K562 (cell line): Measurements from ENCODE around the gene PRKG2. TPM values are rescaled to one million over a fixed set of nuclear protein-coding genes. Genes with fewer than 3 reads are reported as not detected.

Experiments
- ATAC-seq: fragments of 200-7000 bp; cut with Tn5 transposase; 3 replicates; pipeline ENCODE4 v1.9.1; 2020; ENCODE audit warnings: moderate library complexity
- BruUV-seq: library from RNA; stranded (reverse); fragments of 400-500 nt; replicated peaks from 2 replicates; lab custom pipeline; 2021; lab: Mats Ljungman, UMichigan
- CTCF ChIA-PET: fragments of 300-600 bp; formaldehyde crosslinking; extraction: SDS; loops from one replicate; lab custom pipeline; 2021; ENCODE audit warnings: low intra/inter-chr PET ratio; lab: Yijun Ruan, JAX
- POLR2A ChIA-PET: fragments of 300-600, 350-650 bp; sonication (Branson Sonifier 250); formaldehyde crosslinking; extraction: SDS; loops from one replicate; lab custom pipeline; 2021; ENCODE audit warnings: antibody characterized with exemption, inconsistent platforms; lab: Yijun Ruan, JAX
- DNase-seq, 4 experiments: peaks; one replicate each; pipeline versions ENCODE4 v3.0.0 to v3.0.0-alpha.2; 2011 to 2018; ENCODE audit warnings: low spot score in 3 of 4, mixed read lengths in 3 of 4; ENCODE audit errors: extremely low read depth in 1 of 4
- FAIRE-seq: peaks from 2 replicates; lab custom pipeline; 2011; peaks lifted over from hg19 to GRCh38; lab: Jason Lieb, UNC
- H2AFZ ChIP-seq: 2 replicates; pipeline ENCODE4 v1.6.0; 2011; ENCODE audit warnings: low read depth, low read length, control low read depth, inconsistent platforms
- H3K27ac ChIP-seq: fragments of 200-600 bp; 3 replicates; pipeline ENCODE4 v1.8.0; 2011; ENCODE audit warnings: low read depth, mild to moderate bottlenecking, control low read depth, inconsistent platforms, low read length, moderate library complexity, mixed read lengths; ENCODE audit errors: extremely low read depth
- H3K27me3 ChIP-seq, 2 experiments: fragments of 300-600 bp in 1 of 2; 2 replicates in 1 of 2; 3 replicates in 1 of 2; pipeline versions ENCODE4 v1.6.0 to v1.8.0; 2011; ENCODE audit warnings: inconsistent platforms in 2 of 2, low read length in 2 of 2, mild to moderate bottlenecking in 1 of 2, mixed read lengths in 1 of 2, moderate library complexity in 1 of 2; ENCODE audit not compliant: control insufficient read depth in 2 of 2, insufficient read depth in 2 of 2
- H3K36me3 ChIP-seq: fragments of 300-600 bp; 3 replicates; pipeline ENCODE4 v1.8.0; 2011; ENCODE audit warnings: mild to moderate bottlenecking, low read length, inconsistent platforms; ENCODE audit not compliant: control insufficient read depth, insufficient read depth
- H3K4me1 ChIP-seq, 2 experiments: fragments of 200-600 bp in 1 of 2; replicated peaks in 1 of 2; 2 replicates in 1 of 2; 3 replicates in 1 of 2; pipeline versions ENCODE4 v1.5.1 to v1.8.0; 2011; ENCODE audit warnings: inconsistent platforms in 2 of 2, low read length in 2 of 2, mild to moderate bottlenecking in 1 of 2, mixed read lengths in 1 of 2, moderate library complexity in 1 of 2; ENCODE audit not compliant: control insufficient read depth in 2 of 2, insufficient read depth in 2 of 2
- H3K4me2 ChIP-seq: 2 replicates; pipeline ENCODE4 v1.6.1; 2011; ENCODE audit warnings: low read length, control low read depth, inconsistent platforms, mixed read lengths; ENCODE audit not compliant: insufficient read depth
- H3K4me3 ChIP-seq: fragments of 200-600 bp; sonication (generic), shearing (Covaris generic); 2 replicates; pipeline ENCODE4 v1.5.1; 2016; ENCODE audit warnings: control low read depth, inconsistent platforms
- H3K79me2 ChIP-seq: fragments of 200-600 bp; 3 replicates; pipeline ENCODE4 v1.8.0; 2011; ENCODE audit warnings: low read length, inconsistent platforms; ENCODE audit not compliant: control insufficient read depth, insufficient read depth
- H3K9ac ChIP-seq, 2 experiments: 2 replicates each; pipeline versions ENCODE4 v1.6.0 to v1.6.1; 2011; ENCODE audit warnings: low read depth in 2 of 2, low read length in 2 of 2, control low read depth in 1 of 2, inconsistent platforms in 1 of 2, mild to moderate bottlenecking in 1 of 2, mixed read lengths in 1 of 2; ENCODE audit not compliant: insufficient read depth in 1 of 2
- H3K9me1 ChIP-seq: one replicate; pipeline ENCODE4 v1.6.0; 2011; ENCODE audit warnings: inconsistent platforms, mild to moderate bottlenecking, low read length, moderate library complexity; ENCODE audit not compliant: control insufficient read depth, insufficient read depth
- H3K9me3 ChIP-seq: replicated peaks from 2 replicates; pipeline ENCODE4 v1.5.1; 2011; ENCODE audit warnings: low read depth, low read length, inconsistent platforms; ENCODE audit not compliant: control insufficient read depth, insufficient read depth
- H4K20me1 ChIP-seq: replicated peaks from 2 replicates; pipeline ENCODE4 v1.6.1; 2011; ENCODE audit warnings: low read length, inconsistent platforms, mixed read lengths; ENCODE audit not compliant: control insufficient read depth, insufficient read depth
- BRD4 ChIP-seq: fragments of 200-600 bp; sonication (generic); IDR thresholded peaks from 2 replicates; pipeline ENCODE4 v1.6.1; 2017; ENCODE audit warnings: inconsistent platforms
- CBFB ChIP-seq: sonication (generic); formaldehyde crosslinking; IDR thresholded peaks from 2 replicates; pipeline ENCODE4 v1.4.0; 2020; ENCODE audit warnings: mild to moderate bottlenecking, missing genetic modification reagents
- CREB5 ChIP-seq: fragments of 250-450 bp; sonication (Bioruptor Pico); IDR thresholded peaks from 2 replicates; pipeline ENCODE4 v1.5.0; 2020; ENCODE audit warnings: mild to moderate bottlenecking
- ELF1 ChIP-seq: fragments of 200-800 bp; sonication (Bioruptor generic); IDR thresholded peaks from 2 replicates; pipeline ENCODE4 v1.6.1; 2016; ENCODE audit warnings: missing genetic modification characterization, missing compliant biosample characterization
- FOXA3 ChIP-seq, 2 experiments: fragments of 450-650 bp in 1 of 2; sonication (generic) in 1 of 2; formaldehyde crosslinking; IDR thresholded peaks in 1 of 2; conservative IDR thresholded peaks in 1 of 2; 2 replicates each; pipeline versions ENCODE4 v1.4.0 to v1.8.0; 2020 to 2022; ENCODE audit warnings: mild to moderate bottlenecking in 2 of 2, missing genetic modification reagents in 1 of 2
- HNRNPL ChIP-seq: fragments of 200-400 bp; formaldehyde crosslinking; IDR thresholded peaks from 2 replicates; pipeline ENCODE4 v1.6.1; 2017; ENCODE audit warnings: low read depth, mild to moderate bottlenecking, low read length
- MAX ChIP-seq: sonication (generic); formaldehyde crosslinking; IDR thresholded peaks from 2 replicates; pipeline ENCODE4 v1.9.0; 2022; ENCODE audit warnings: mild to moderate bottlenecking, missing genetic modification reagents
- NFYB ChIP-seq: IDR thresholded peaks from 2 replicates; pipeline ENCODE4 v1.6.1; 2011; ENCODE audit warnings: mild to moderate bottlenecking, moderate library complexity; ENCODE audit not compliant: insufficient read length; ENCODE audit errors: extremely low read depth
- PREB ChIP-seq: sonication (generic); formaldehyde crosslinking; IDR thresholded peaks from 2 replicates; pipeline ENCODE4 v1.8.1; 2023; ENCODE audit warnings: mild to moderate bottlenecking, missing genetic modification reagents
- SAFB ChIP-seq: fragments of 200-400 bp; formaldehyde crosslinking; IDR thresholded peaks from 2 replicates; pipeline ENCODE4 v1.6.1; 2017; ENCODE audit warnings: low read depth, low read length, borderline replicate concordance
- TAF15 ChIP-seq: fragments of 200-400 bp; formaldehyde crosslinking; IDR thresholded peaks from 2 replicates; pipeline ENCODE4 v1.6.1; 2017; ENCODE audit warnings: mild to moderate bottlenecking, low read depth, low read length, moderate library complexity
- TEAD4 ChIP-seq, 2 experiments: sonication (generic) in 1 of 2; formaldehyde crosslinking in 1 of 2; IDR thresholded peaks; 2 replicates each; pipeline versions ENCODE4 v1.6.1 to v1.8.0; 2012 to 2022; ENCODE audit warnings: borderline replicate concordance in 1 of 2, inconsistent platforms in 1 of 2, low read length in 1 of 2, mild to moderate bottlenecking in 1 of 2, missing genetic modification reagents in 1 of 2
- THRA ChIP-seq: fragments of 450-650 bp; IDR thresholded peaks from 2 replicates; pipeline ENCODE4 v1.6.1; 2017; ENCODE audit warnings: mild to moderate bottlenecking, moderate library complexity
- USF1 ChIP-seq: sonication (generic); formaldehyde crosslinking; IDR thresholded peaks from 2 replicates; pipeline ENCODE4 v1.9.0; 2022; ENCODE audit warnings: mild to moderate bottlenecking, missing genetic modification reagents
- ZKSCAN1 ChIP-seq: fragments of 150-350 bp; IDR thresholded peaks from 2 replicates; pipeline ENCODE4 v1.6.1; 2016; ENCODE audit warnings: low read depth, low read length
- ZNF134 ChIP-seq: fragments of 250-450 bp; sonication (Bioruptor Pico); conservative IDR thresholded peaks from 2 replicates; pipeline ENCODE4 v1.4.0; 2020
- ZNF197 ChIP-seq: fragments of 200-800 bp; sonication (Bioruptor generic); IDR thresholded peaks from 2 replicates; pipeline ENCODE4 v1.6.1; 2016; ENCODE audit warnings: low read depth, missing genetic modification characterization, missing compliant biosample characterization
- ZNF764 ChIP-seq: fragments of 250-450 bp; sonication (Bioruptor Pico); IDR thresholded peaks from 2 replicates; pipeline ENCODE4 v1.4.0; 2020; ENCODE audit warnings: low read depth, mild to moderate bottlenecking, moderate library complexity
- WGBS: fragments of 100-300 bp; shearing (Covaris generic); methylation state at CpG from one replicate; pipeline ENCODE4 v1.1.6; 2016; ENCODE audit warnings: low coverage, mixed read lengths; ENCODE audit not compliant: insufficient coverage; ENCODE audit errors: missing lambda C conversion rate; 5-methylcytosine and 5-hydroxymethylcytosine counted together
- in situ Hi-C: fragments of 300-500 bp; cut with MboI; formaldehyde crosslinking; loops from 4 replicates; pipeline ENCODE4 v1.15.0; 2018; ENCODE audit warnings: inconsistent platforms, mixed read lengths
- intact Hi-C: fragments of 100-400 bp; cut with micrococcal nuclease; formaldehyde crosslinking; loops from 2 replicates; pipeline ENCODE4 v1.14.2; 2022
- polyA plus RNA-seq, 8 experiments: library from polyadenylated mRNA; depleted of rRNA in 4 of 8; stranded (reverse) in 5 of 8; unstranded in 3 of 8; fragments of >200 nt; fragmentation: Nextera tagmentation in 2 of 8; fragmentation: Illumina TruSeq in 1 of 8; extraction: Ambion mirVana in 2 of 8; extraction: Trizol in 1 of 8; gene quantifications; 2 replicates each; pipeline versions ENCODE4 v1.2.1 to v1.2.3, GENCODE V29; 2011 to 2014; ENCODE audit warnings: inconsistent platforms in 1 of 8, missing spikeins in 1 of 8
- total RNA-seq, 7 experiments: library from RNA; depleted of rRNA in 6 of 7; stranded (reverse); fragments of >200 nt in 6 of 7; fragmentation: Illumina TruSeq in 2 of 7; extraction: Trizol in 2 of 7; gene quantifications; 2 replicates each; pipeline versions ENCODE4 v1.2.1 to v1.2.3, GENCODE V29; 2011 to 2021; ENCODE audit warnings: low replicate concordance in 1 of 7

Gene PRKG2
- total and polyA plus RNA-seq, 9 of the 15 experiments (the other 6 are each of a cell fraction or from before 2014, with no cell fraction given) = 0.01 to 0.68 (median 0.34) TPM

- no peak for FAIRE-seq
- Histone ChIP-seq H3K27ac (no peak overlapping the region), H3K9me1 (no peaks in the 10 kb centered on the region), H4K20me1 (no peaks in the 10 kb centered on the region), H3K27me3 (no peaks in the 10 kb centered on the region), H2AFZ (no peak overlapping the region), H3K4me3 (no peak overlapping the region), H3K9ac (no peak overlapping the region), H3K4me1 (no peaks in the 10 kb centered on the region), H3K9me3 (no peaks in the 10 kb centered on the region), H3K79me2 (no peaks in the 10 kb centered on the region), H3K4me2 (no peak overlapping the region), H3K36me3 (no peaks in the 10 kb centered on the region)
- ChIA-PET CTCF (no interaction called here), POLR2A (interaction anchor here (0.6 kb wide), 1 partner anchor 594 kb away, joined by 4 read pairs; no protein-coding TSS in a partner anchor)
- in situ Hi-C loops = no loop called here
- intact Hi-C loops = no loop called here
- no peak for TF ChIP-seq THRA
- TF ChIP-seq PREB (CRISPR knock-in tag) = no peak
- no peak for TF ChIP-seq CBFB (CRISPR knock-in tag)
- no peak for TF ChIP-seq ELF1 (tag)
- TF ChIP-seq NFYB = no peak
- no peak for TF ChIP-seq TEAD4 (IDR thresholded peaks at IDR 0.05; ENCODE audit: low read length)
- no peak for TF ChIP-seq TEAD4 (CRISPR knock-in tag; IDR thresholded peaks at IDR 0.05; ENCODE audit: borderline replicate concordance)
- TF ChIP-seq ZNF764 (CRISPR knock-in tag) = no peak
- no peak for TF ChIP-seq SAFB
- no peak for TF ChIP-seq CREB5
- no peak for TF ChIP-seq BRD4
- no peak for TF ChIP-seq TAF15
- TF ChIP-seq HNRNPL = no peak
- TF ChIP-seq ZNF134 (CRISPR knock-in tag) = no peak
- no peak for TF ChIP-seq MAX (CRISPR knock-in tag)
- no peak for TF ChIP-seq ZKSCAN1
- no peak for TF ChIP-seq ZNF197
- TF ChIP-seq FOXA3 (CRISPR knock-in tag; conservative IDR thresholded peaks at IDR 0.05 in 1 of 2, IDR thresholded peaks at IDR 0.05 in 1 of 2) = no peak
- no peak for TF ChIP-seq USF1 (CRISPR knock-in tag)
- ATAC-seq = no peak
- no peak for DNase-seq
- no TSS peak for BruUV-seq
- 0% methylated on average over 1 of the region's 1 CpG for WGBS
Measured at GRCh38 chr4:81109356-81109755, 105.7 kb downstream of the PRKG2 start.
